ENCODE measurements around the gene PLPP4. TPM values are rescaled to one million over a fixed set of nuclear protein-coding genes. Genes with fewer than 3 reads are reported as not detected.

The PLPP4 gene
- total and polyA plus RNA-seq, 5 donors from 2014 or later: not detected

DNA sequence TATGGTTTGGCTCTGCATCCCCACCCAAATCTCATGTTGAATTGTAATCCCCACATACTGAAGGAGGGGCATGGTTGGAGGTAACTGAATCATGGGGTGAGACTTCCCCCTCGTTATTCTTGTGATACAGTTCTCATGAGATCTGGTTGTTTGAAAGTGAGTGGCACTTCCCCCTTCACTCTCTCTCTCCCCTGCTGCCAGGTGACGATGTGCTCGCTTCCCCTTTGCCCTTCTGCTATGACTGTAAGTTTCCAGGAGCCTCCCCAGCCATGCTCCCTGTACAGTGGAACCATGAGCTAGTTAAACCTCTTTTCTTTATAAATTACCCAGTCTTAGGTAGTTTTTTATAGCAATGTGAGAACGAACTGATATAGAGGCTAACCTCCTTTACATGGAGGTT is 16.6 kb downstream of the PLPP4 start:
- no peak overlapping the region for H3K4me3 Mint-ChIP-seq
- H3K27ac Mint-ChIP-seq: no peak overlapping the region
- no peaks in the 10 kb centered on the region for H3K4me1 Mint-ChIP-seq
- H3K9me3 ChIP-seq (ENCODE audit: control insufficient read depth in 2 of 2, low read length in 2 of 2): no peaks in the 10 kb centered on the region
- H3K9me3 Mint-ChIP-seq: peaks cover 0 to 9% (median 5%) of the 10 kb centered on the region in 7 donors
- no peaks in the 10 kb centered on the region for H3K36me3 ChIP-seq (ENCODE audit: control insufficient read depth, insufficient read depth, low read length)
- no peak overlapping the region for H3K4me3 ChIP-seq (ENCODE audit: low read depth, low read length)
- H3K27ac ChIP-seq (ENCODE audit: insufficient read depth, low read length, poor library complexity, severe bottlenecking): no peak overlapping the region
- ATAC-seq (ENCODE audit: low read depth in 2 of 2) (no peak), DNase-seq (no peak)
- H3K4me1 ChIP-seq (ENCODE audit: control insufficient read depth, insufficient read depth, low read length, poor library complexity, severe bottlenecking): no peaks in the 10 kb centered on the region
- no peaks in the 10 kb centered on the region for H3K36me3 Mint-ChIP-seq
- peaks cover 2% of the 10 kb centered on the region for H3K27me3 ChIP-seq (ENCODE audit: control insufficient read depth, insufficient read depth, low read length)
- H3K27me3 Mint-ChIP-seq: peaks cover 11% of the 10 kb centered on the region

DNA sequence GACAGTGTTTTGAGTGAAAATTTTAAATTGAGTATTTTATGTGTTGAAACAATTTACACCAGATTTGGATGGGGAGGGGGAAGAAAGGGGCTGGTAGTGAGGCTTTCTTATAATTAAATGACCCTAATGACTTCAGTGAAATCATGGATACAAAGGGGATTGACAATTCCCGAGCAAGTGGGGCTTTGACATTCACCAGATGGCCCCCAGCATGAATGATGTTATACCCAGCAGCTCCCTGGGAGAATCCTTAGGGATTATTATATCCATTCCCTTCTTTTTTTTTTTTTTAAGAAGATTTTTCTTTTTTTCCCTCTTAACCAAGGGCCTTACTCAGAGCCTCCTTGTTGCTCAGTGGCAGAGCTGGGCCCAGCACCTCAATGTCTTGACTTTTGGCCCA is 17.9 kb downstream of the PLPP4 start:
- no peak overlapping the region for H3K27ac ChIP-seq (ENCODE audit: insufficient read depth, low read length, poor library complexity, severe bottlenecking)
- no peaks in the 10 kb centered on the region for H3K4me1 ChIP-seq (ENCODE audit: control insufficient read depth, insufficient read depth, low read length, poor library complexity, severe bottlenecking)
- no peaks in the 10 kb centered on the region for H3K9me3 ChIP-seq (ENCODE audit: control insufficient read depth in 2 of 2, low read length in 2 of 2)
- Mint-ChIP-seq H3K4me3 (no peak overlapping the region), H3K36me3 (no peaks in the 10 kb centered on the region), H3K4me1 (no peaks in the 10 kb centered on the region), H3K9me3 (peaks cover 0 to 9% (median 5%) of the 10 kb centered on the region in 7 donors), H3K27me3 (peaks cover 11% of the 10 kb centered on the region), H3K27ac (no peak overlapping the region)
- H3K4me3 ChIP-seq (ENCODE audit: low read depth, low read length): no peak overlapping the region
- no peak for ATAC-seq (ENCODE audit: low read depth in 2 of 2)
- DNase-seq: no peak
- H3K36me3 ChIP-seq (ENCODE audit: control insufficient read depth, insufficient read depth, low read length): no peaks in the 10 kb centered on the region
- H3K27me3 ChIP-seq (ENCODE audit: control insufficient read depth, insufficient read depth, low read length): peaks cover 2% of the 10 kb centered on the region

DNA sequence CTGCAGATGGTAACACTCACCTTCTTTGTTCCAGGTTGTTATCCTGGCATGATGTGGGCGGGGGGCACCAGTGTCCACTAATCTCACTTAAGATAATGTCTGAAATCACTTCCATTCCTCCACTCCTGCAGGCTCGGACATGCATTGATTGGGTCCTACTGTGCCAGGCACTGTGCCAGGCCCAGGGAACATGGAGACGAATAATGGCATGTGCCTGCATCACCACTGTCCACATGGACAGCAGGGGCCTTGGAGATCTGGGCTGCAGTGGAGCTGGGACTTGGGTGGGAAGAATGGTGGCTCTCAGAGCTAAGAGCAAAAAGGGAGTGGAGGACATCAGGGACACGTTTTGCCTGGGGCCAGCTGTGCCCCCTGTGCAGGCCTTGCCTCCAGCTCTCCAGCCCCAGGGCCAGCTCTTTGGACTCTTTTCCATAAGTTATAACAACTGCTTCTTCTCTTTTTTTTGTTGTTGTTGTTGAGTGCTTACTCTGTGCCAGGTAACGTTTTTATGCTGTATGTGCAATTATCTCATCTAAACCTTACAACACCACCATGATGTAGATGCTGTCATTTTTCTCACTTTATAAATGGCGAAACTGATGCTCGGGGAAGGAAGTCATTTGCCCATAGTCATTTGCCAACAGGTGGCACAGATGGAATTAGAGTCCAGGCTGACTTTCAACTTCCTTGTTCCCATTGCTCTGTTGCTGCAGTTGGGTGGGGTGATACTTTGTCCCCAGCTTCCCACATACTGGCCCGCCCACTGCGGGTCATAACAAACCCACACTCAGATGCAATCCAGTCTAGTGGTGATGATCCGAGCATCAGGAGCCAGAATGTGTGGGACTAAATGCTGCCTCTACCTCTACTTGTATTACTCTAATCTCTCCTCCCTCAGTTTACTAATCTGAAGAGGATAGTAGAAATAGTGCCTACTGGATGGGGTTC is 19.1 kb downstream of the PLPP4 start:
- no peak overlapping the region for H3K4me3 ChIP-seq (ENCODE audit: low read depth, low read length)
- no peaks in the 10 kb centered on the region for H3K4me1 ChIP-seq (ENCODE audit: control insufficient read depth, insufficient read depth, low read length, poor library complexity, severe bottlenecking)
- Mint-ChIP-seq H3K4me1 (no peaks in the 10 kb centered on the region), H3K9me3 (peaks cover 0 to 9% (median 5%) of the 10 kb centered on the region in 7 donors), H3K27me3 (peaks cover 11% of the 10 kb centered on the region), H3K36me3 (no peaks in the 10 kb centered on the region), H3K27ac (no peak overlapping the region), H3K4me3 (no peak overlapping the region)
- DNase-seq: no peak
- H3K27me3 ChIP-seq (ENCODE audit: control insufficient read depth, insufficient read depth, low read length): peaks cover 2% of the 10 kb centered on the region
- H3K36me3 ChIP-seq (ENCODE audit: control insufficient read depth, insufficient read depth, low read length): no peaks in the 10 kb centered on the region
- no peaks in the 10 kb centered on the region for H3K9me3 ChIP-seq (ENCODE audit: control insufficient read depth in 2 of 2, low read length in 2 of 2)
- ATAC-seq (ENCODE audit: low read depth in 2 of 2): no peak
- H3K27ac ChIP-seq (ENCODE audit: insufficient read depth, low read length, poor library complexity, severe bottlenecking): no peak overlapping the region

DNA sequence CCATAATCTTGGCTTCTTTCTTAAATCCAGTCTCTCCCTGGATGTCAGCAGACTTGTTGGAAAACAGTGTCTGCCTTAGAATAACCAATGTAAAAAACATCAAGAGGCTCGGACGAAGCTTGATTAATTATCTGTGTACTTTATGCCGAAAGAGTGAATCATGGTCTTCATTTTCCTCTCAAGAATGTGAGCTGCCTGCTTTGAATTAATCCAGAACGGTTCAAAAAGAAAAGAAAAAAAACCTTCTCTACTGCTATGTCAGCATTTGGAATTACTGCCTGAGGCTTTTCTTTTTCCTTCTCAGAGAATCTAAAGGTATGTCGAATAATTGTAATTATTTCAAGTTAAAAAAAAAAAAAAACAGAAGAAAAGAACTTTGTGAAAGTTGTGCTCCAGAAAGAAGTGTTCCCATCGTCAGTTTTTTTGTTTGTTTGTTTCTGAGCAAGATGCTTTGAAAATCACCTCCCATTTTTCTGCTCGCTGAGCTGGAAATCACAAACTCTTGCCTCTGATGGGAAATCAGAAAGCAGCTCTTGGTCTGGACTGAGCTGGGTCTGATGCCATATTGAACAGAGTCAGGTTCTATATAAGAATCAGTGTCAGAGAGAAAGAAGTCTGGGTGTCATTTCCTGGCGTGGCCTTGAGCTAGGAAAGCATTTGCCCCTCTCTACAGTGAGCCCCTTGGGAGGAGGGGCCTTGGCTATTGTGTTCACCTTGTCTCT is 20.2 kb downstream of the PLPP4 start:
- no peak overlapping the region for H3K4me3 Mint-ChIP-seq
- H3K27ac Mint-ChIP-seq: no peak overlapping the region
- no peaks in the 10 kb centered on the region for H3K9me3 ChIP-seq (ENCODE audit: control insufficient read depth in 2 of 2, low read length in 2 of 2)
- ATAC-seq (ENCODE audit: low read depth in 2 of 2) (no peak), DNase-seq (no peak)
- H3K36me3 Mint-ChIP-seq: no peaks in the 10 kb centered on the region
- H3K4me1 ChIP-seq (ENCODE audit: control insufficient read depth, insufficient read depth, low read length, poor library complexity, severe bottlenecking): no peaks in the 10 kb centered on the region
- H3K4me1 Mint-ChIP-seq: no peaks in the 10 kb centered on the region
- peaks cover 2% of the 10 kb centered on the region for H3K27me3 ChIP-seq (ENCODE audit: control insufficient read depth, insufficient read depth, low read length)
- H3K9me3 Mint-ChIP-seq: peaks cover 0 to 9% (median 5%) of the 10 kb centered on the region in 7 donors
- H3K27ac ChIP-seq (ENCODE audit: insufficient read depth, low read length, poor library complexity, severe bottlenecking): no peak overlapping the region
- H3K4me3 ChIP-seq (ENCODE audit: low read depth, low read length): no peak overlapping the region
- no peaks in the 10 kb centered on the region for H3K36me3 ChIP-seq (ENCODE audit: control insufficient read depth, insufficient read depth, low read length)
- peaks cover 11% of the 10 kb centered on the region for H3K27me3 Mint-ChIP-seq

DNA sequence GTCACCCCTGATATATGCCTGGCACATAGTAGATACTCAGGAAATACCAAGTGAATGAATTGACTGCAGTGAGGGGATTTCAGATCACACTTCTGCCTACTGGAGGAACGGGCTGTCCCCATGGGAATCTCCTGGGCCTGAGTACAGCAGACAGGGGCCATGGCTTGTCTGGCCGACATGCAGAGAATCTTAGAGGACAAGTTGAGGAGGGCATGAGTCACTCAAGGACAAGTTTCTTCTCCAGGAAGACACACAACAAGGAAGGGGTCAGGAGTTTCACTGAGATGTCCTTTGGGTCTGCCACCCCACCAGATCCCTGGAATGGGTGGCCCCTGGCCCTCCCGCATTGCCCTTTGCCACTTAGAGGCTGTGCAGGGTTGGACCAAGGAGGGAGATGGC is 20.7 kb downstream of the PLPP4 start:
- ATAC-seq (ENCODE audit: low read depth in 2 of 2) (no peak), DNase-seq (no peak)
- Histone ChIP-seq H3K27ac (ENCODE audit: insufficient read depth, low read length, poor library complexity, severe bottlenecking) (no peak overlapping the region), H3K27me3 (ENCODE audit: control insufficient read depth, insufficient read depth, low read length) (peaks cover 2% of the 10 kb centered on the region), H3K9me3 (ENCODE audit: control insufficient read depth in 2 of 2, low read length in 2 of 2) (no peaks in the 10 kb centered on the region), H3K36me3 (ENCODE audit: control insufficient read depth, insufficient read depth, low read length) (no peaks in the 10 kb centered on the region), H3K4me1 (ENCODE audit: control insufficient read depth, insufficient read depth, low read length, poor library complexity, severe bottlenecking) (no peaks in the 10 kb centered on the region), H3K4me3 (ENCODE audit: low read depth, low read length) (no peak overlapping the region)
- Mint-ChIP-seq H3K27ac (no peak overlapping the region), H3K4me3 (no peak overlapping the region), H3K4me1 (no peaks in the 10 kb centered on the region), H3K36me3 (no peaks in the 10 kb centered on the region), H3K9me3 (peaks cover 0 to 5% (median 2%) of the 10 kb centered on the region in 7 donors), H3K27me3 (peaks cover 6% of the 10 kb centered on the region)

DNA sequence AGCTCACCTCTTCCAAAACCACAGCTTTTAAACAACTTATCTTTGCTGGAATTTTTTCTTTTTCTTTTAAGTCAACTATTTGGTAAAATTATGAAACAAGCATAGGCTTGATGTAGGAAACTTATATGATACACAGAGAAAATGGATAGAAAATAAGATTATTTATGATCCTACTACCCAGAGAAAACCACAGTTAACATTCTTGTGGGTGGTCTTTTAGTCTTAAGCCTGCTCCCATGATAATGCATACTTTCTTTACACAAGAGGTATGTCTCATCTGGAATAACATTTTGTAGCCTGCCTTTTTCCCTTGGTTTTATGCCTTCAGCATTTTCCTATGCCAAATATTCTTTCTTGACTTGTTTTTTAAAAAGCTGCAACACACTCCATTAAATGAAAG is 21.4 kb downstream of the PLPP4 start:
- H3K4me3 Mint-ChIP-seq: no peak overlapping the region
- DNase-seq: no peak

DNA sequence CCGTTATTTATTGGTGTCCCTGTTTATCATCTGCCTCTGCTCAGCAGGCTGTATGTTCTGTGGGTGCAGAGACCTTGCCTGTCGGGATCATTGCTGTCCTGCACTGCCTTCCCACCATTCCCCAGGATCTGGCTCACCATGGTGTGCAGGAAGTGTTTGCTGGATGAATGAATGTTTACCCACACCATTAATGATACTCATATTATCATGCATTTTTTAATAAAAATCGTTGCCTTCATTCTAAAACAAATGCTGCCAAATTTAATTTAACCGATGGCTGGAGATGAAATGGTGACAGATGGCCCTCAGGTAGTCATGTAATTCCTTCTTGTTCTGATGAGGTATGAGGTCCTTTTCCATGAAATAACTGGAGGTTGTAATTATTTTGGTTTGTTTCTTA is 22.5 kb downstream of the PLPP4 start:
- H3K27ac Mint-ChIP-seq: no peak overlapping the region
- no peaks in the 10 kb centered on the region for H3K27me3 ChIP-seq (ENCODE audit: control insufficient read depth, insufficient read depth, low read length)
- H3K36me3 Mint-ChIP-seq: no peaks in the 10 kb centered on the region
- no peak overlapping the region for H3K4me3 Mint-ChIP-seq
- H3K9me3 ChIP-seq (ENCODE audit: control insufficient read depth in 2 of 2, low read length in 2 of 2): no peaks in the 10 kb centered on the region
- H3K27me3 Mint-ChIP-seq: peaks cover 5% of the 10 kb centered on the region
- no peaks in the 10 kb centered on the region for H3K36me3 ChIP-seq (ENCODE audit: control insufficient read depth, insufficient read depth, low read length)
- H3K4me1 Mint-ChIP-seq: no peaks in the 10 kb centered on the region
- H3K9me3 Mint-ChIP-seq: peaks cover 0 to 5% (median 0%) of the 10 kb centered on the region in 7 donors
- no peak for DNase-seq
- ATAC-seq (ENCODE audit: low read depth in 2 of 2): no peak
- H3K4me3 ChIP-seq (ENCODE audit: low read depth, low read length): no peak overlapping the region
- H3K27ac ChIP-seq (ENCODE audit: insufficient read depth, low read length, poor library complexity, severe bottlenecking): no peak overlapping the region
- H3K4me1 ChIP-seq (ENCODE audit: control insufficient read depth, insufficient read depth, low read length, poor library complexity, severe bottlenecking): no peaks in the 10 kb centered on the region

More for the DNA sequence above, 21.4 kb downstream of the PLPP4 start:
- Histone ChIP-seq H3K4me3 (ENCODE audit: low read depth, low read length) (no peak overlapping the region), H3K27ac (ENCODE audit: insufficient read depth, low read length, poor library complexity, severe bottlenecking) (no peak overlapping the region), H3K27me3 (ENCODE audit: control insufficient read depth, insufficient read depth, low read length) (no peaks in the 10 kb centered on the region), H3K9me3 (ENCODE audit: control insufficient read depth in 2 of 2, low read length in 2 of 2) (no peaks in the 10 kb centered on the region), H3K36me3 (ENCODE audit: control insufficient read depth, insufficient read depth, low read length) (no peaks in the 10 kb centered on the region), H3K4me1 (ENCODE audit: control insufficient read depth, insufficient read depth, low read length, poor library complexity, severe bottlenecking) (no peaks in the 10 kb centered on the region)
- peaks cover 5% of the 10 kb centered on the region for H3K27me3 Mint-ChIP-seq
- peaks cover 0 to 5% (median 0%) of the 10 kb centered on the region in 7 donors for H3K9me3 Mint-ChIP-seq
- ATAC-seq (ENCODE audit: low read depth in 2 of 2): no peak
- H3K36me3 Mint-ChIP-seq: no peaks in the 10 kb centered on the region
- no peaks in the 10 kb centered on the region for H3K4me1 Mint-ChIP-seq
- H3K27ac Mint-ChIP-seq: no peak overlapping the region

Data from CD4-positive, CD25-positive, alpha-beta regulatory T cell (primary cell).